Colonic mucosa (tissue), 4 donors: ENCODE measurements around the gene FAM187B. TPM values are rescaled to one million over a fixed set of nuclear protein-coding genes. Genes with fewer than 3 reads are reported as not detected.
A peak's percentile ranks its signal among the peaks of the same experiment; 100 is the strongest.

ENCODE experiments used
- DNase-seq: peaks from one replicate; pipeline ENCODE4 v3.0.0-alpha.2; 2020
- H3K27ac ChIP-seq: fragments of 200-600 bp; one replicate; pipeline ENCODE4 v1.8.0; 2021
- H3K27me3 ChIP-seq: fragments of 200-600 bp; one replicate; pipeline ENCODE4 v1.8.0; 2021
- H3K36me3 ChIP-seq: fragments of 200-600 bp; one replicate; pipeline ENCODE4 v1.8.0; 2021
- H3K4me1 ChIP-seq: fragments of 200-600 bp; one replicate; pipeline ENCODE4 v1.8.0; 2021; ENCODE audit warnings: mild to moderate bottlenecking
- H3K4me3 ChIP-seq: fragments of 200-600 bp; one replicate; pipeline ENCODE4 v1.8.0; 2021
- H3K9ac ChIP-seq, 2 donors: one replicate each; pipeline ENCODE4 v1.7.0; 2013; ENCODE audit warnings: control low read depth in 2 of 2, low read depth in 2 of 2, low read length in 2 of 2
- H3K9me3 ChIP-seq: fragments of 200-600 bp; one replicate; pipeline ENCODE4 v1.8.0; 2021
- CTCF ChIP-seq: fragments of 200-600 bp; IDR thresholded peaks from one replicate; pipeline ENCODE4 v1.8.0; 2022; ENCODE audit warnings: antibody characterized with exemption, mild to moderate bottlenecking
- intact Hi-C: fragments of 100-400 bp; cut with DNase I; formaldehyde crosslinking; loops from one replicate; pipeline ENCODE4 v1.14.1; 2022
- total RNA-seq, 2 donors: library from RNA; stranded (reverse); fragmentation: NEBNext Ultra II Directional in 1 of 2; extraction: Animal tissue kit (Norgen Biotek cat#: 25700) in 1 of 2; gene quantifications; one replicate each; pipeline ENCODE4 v1.2.1, GENCODE V29; 2021
- donor health status: healthy.
- donor health status: DM: no; HTN: no; CAD: no.
- donor health status: DM: no; HTN: no; CAD: no.

FAM187B gene
- total RNA-seq, 2 donors from 2014 or later: not detected

GRCh38 chr19:35260694-35261304 lies 32.3 kb upstream of the FAM187B start:
- H3K27ac ChIP-seq: no peak overlapping the region
- intact Hi-C loops: loop anchor here (10.0 kb wide), 1 partner anchor 116 kb away; the partner anchor contains the start of gene FXYD7
- H3K36me3 ChIP-seq: no peaks in the 10 kb centered on the region
- TF ChIP-seq CTCF: no peak
- no peaks in the 10 kb centered on the region for H3K9me3 ChIP-seq
- no peaks in the 10 kb centered on the region for H3K4me1 ChIP-seq
- H3K9ac ChIP-seq: no peak overlapping the region
- no peaks in the 10 kb centered on the region for H3K27me3 ChIP-seq
- no peak overlapping the region for H3K4me3 ChIP-seq
- DNase-seq: peak; percentile 8

DNA sequence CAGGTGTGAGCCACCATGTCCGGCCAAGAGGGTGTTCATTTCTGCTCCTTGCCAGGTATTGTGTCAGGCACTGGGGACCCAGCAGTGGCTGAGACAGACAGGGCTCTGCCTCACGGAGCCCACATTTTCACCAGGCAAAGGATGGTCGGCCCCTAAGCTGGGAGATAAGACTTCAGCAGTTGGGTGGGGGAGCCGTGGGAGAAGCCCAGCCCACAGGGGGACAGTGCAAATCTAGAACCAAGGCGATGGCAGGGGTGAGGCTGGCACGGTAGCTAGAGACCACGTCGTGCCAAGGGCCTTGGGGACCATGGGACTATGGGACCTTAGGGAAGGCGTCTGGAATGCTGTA lies 28.5 kb upstream of the FAM187B start:
- Histone ChIP-seq H3K27me3 (no peaks in the 10 kb centered on the region), H3K9me3 (no peaks in the 10 kb centered on the region), H3K36me3 (no peaks in the 10 kb centered on the region), H3K9ac (no peak overlapping the region), H3K4me1 (no peaks in the 10 kb centered on the region), H3K27ac (no peak overlapping the region), H3K4me3 (no peak overlapping the region)
- TF ChIP-seq CTCF: no peak
- DNase-seq: no peak
- intact Hi-C loops: no loop called here

GRCh38 chr19:35256566-35256965 lies 28.0 kb upstream of the FAM187B start:
- Histone ChIP-seq H3K4me3 (no peak overlapping the region), H3K9ac (no peak overlapping the region), H3K4me1 (no peaks in the 10 kb centered on the region), H3K9me3 (no peaks in the 10 kb centered on the region), H3K27me3 (no peaks in the 10 kb centered on the region), H3K27ac (no peak overlapping the region), H3K36me3 (no peaks in the 10 kb centered on the region)
- intact Hi-C loops: no loop called here
- no peak for DNase-seq
- no peak for TF ChIP-seq CTCF

DNA sequence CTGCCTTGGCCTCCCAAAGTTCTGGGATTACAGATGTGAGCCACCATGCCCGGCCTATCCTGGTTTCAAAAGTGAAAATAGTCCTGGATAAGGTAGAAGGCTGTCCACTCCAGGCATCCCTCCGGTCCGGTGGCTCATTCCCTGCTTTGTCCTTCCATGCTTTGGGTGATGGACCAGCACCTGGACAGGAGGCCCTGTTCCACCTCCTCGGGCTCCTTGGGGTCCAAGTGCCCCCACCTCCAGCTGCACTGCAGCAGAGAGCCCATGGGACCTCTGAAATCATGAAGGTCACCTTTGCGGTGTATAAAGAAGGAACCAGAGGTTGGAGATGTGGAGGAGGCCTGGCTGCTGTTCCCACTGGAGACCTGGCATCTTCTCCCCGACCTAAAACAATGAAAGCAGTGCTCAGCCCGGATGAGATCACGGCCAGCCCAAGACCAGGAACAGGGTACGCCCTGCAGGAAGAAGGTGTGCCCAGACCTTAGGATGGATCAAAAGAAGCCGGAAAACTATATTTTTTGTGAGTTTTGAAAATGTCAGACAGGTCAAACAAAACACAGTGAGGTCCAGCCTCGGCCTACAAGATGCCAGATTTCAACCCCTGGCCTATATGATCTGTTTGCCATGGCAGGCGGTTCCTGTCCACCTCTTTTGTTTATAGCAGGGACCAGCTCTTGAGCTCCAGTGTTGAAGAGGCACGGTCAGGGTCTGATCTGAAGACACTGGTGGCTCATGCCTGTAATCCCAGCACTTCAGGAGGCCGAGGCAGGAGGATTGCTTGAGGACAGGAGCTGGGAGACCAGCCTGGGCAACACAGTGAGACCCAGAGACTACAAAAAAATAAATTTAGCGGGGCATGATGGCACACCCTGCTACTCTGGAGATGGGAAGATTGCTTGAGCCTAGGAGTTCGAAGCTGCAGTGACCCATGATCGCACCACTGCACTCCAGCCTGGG lies 26.1 kb upstream of the FAM187B start:
- Histone ChIP-seq H3K36me3 (no peaks in the 10 kb centered on the region), H3K4me1 (no peaks in the 10 kb centered on the region), H3K4me3 (no peak overlapping the region), H3K9ac (no peak overlapping the region), H3K27me3 (no peaks in the 10 kb centered on the region), H3K9me3 (no peaks in the 10 kb centered on the region), H3K27ac (no peak overlapping the region)
- peak; percentile 13 for DNase-seq
- intact Hi-C loops: no loop called here
- no peak for TF ChIP-seq CTCF

DNA sequence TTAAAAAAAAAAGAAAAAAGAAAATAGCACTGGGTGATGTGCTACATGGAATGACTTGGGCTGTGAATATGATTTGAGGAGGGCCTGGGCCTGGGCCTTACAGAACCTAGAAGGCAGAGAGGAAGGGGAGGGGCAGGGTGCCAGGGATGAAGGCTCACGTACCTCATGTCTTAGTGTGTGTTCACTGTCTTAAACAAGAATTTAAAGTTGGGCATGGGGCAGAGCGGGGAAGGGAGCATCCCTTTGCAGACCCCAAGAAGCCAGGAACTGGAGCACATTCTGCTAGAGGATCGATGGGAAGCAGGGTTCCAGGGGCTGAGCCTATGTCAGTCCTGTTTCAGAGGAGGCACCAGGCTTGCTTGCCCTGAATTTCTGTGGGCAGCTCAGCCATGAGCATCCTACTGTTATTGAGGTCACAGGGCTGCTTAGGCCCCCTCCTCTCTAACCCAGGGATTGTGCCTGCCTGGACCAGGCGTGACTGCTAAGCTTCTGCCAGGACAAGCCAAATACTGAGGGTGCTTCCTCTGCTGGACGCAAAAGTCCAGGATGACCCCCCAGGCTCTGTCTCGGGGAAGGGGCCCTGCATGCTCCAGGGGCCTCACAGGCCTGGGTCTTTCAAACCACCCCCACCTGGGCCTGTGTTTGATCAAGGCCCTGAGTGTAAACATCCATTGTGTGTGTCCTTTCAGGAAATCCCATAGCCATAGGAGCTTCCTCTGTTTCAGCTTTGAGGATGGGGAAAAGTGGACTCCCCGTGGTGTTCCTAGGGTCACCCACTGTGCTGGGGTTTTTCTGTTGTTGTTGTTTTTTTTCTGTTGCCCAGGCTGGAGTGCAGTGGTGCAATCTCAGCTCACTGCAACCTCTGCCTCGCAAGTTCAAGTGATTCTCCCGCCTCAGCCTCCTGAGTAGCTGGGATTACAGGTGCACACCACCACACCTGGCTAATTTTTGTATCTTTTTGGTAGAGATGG lies 25.1 kb upstream of the FAM187B start:
- no peaks in the 10 kb centered on the region for H3K36me3 ChIP-seq
- intact Hi-C loops: no loop called here
- no peak overlapping the region for H3K9ac ChIP-seq
- H3K9me3 ChIP-seq: no peaks in the 10 kb centered on the region
- peaks cover 1% of the 10 kb centered on the region for H3K27me3 ChIP-seq
- DNase-seq: peak; percentile 12
- no peak for TF ChIP-seq CTCF
- H3K27ac ChIP-seq: no peak overlapping the region
- H3K4me3 ChIP-seq: no peak overlapping the region
- H3K4me1 ChIP-seq: no peaks in the 10 kb centered on the region
